Measurements from ENCODE around the gene SRP68. TPM values are rescaled to one million over a fixed set of nuclear protein-coding genes. Genes with fewer than 3 reads are reported as not detected.
"Not testable (repeated sequence)": the region's sequence is repeated elsewhere in the genome, so short reads cannot be mapped to it uniquely, and the experiment has no call there.

Gene SRP68
- total RNA-seq, 2 donors from 2014 or later, result 73.9 to 78.0 TPM

DNA sequence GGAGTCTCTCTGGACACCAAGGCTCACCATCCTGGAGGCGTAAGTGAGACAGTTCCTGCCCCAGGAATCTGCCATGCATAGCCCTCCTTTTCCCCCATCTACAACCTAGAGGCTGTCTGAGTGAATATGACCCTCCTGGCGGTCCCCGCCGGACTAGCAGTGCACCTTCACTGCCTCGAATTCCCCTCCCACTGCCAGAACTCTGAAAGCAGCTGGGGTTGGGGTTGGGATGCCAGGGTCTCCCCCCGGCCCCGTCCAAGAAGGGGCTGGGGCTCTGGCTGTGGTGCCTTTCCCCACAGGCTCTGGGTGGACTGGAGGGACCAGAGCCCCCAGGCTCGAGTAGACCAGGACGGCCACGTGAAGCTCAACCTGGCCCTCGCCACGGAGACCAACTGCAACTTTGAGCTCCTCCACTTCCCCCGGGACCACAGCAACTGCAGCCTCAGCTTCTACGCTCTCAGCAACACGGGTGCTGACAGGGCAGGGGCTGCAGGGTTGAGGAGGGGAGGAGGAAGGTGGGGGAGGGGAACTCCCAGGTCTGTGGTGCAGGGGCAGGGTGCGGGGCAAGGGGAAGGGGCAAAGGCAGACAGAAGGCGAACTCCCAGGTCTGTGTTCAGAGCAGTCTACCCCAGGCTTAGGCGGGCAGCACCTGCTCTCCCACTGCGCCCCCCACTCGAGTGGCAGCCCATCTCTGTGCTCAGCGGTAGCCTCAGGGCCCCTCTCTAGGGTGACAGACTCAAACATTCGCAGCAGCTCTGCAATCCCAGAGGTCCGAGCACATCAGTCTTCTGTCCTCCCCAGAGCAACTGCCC, 7.8 kb upstream of the SRP68 start:
- Mint-ChIP-seq H3K27me3 (ENCODE audit: insufficient read depth) (peaks cover 47% of the 10 kb centered on the region), H3K9me3 (no peaks in the 10 kb centered on the region), H3K4me1 (peaks cover 21% of the 10 kb centered on the region), H3K36me3 (ENCODE audit: low read depth) (peaks cover 18% of the 10 kb centered on the region), H3K27ac (no peak overlapping the region), H3K4me3 (peak overlapping the region; percentile 34)
- peak overlapping the region; percentile 58 for H3K4me3 ChIP-seq (ENCODE audit: low read length)
- H3K27me3 ChIP-seq (ENCODE audit: control insufficient read depth, insufficient read depth, low read length, poor library complexity, severe bottlenecking), result peaks cover 48% of the 10 kb centered on the region
- no peaks in the 10 kb centered on the region for H3K9me3 ChIP-seq (ENCODE audit: control insufficient read depth, low read length)
- TF ChIP-seq, protein P1, sequence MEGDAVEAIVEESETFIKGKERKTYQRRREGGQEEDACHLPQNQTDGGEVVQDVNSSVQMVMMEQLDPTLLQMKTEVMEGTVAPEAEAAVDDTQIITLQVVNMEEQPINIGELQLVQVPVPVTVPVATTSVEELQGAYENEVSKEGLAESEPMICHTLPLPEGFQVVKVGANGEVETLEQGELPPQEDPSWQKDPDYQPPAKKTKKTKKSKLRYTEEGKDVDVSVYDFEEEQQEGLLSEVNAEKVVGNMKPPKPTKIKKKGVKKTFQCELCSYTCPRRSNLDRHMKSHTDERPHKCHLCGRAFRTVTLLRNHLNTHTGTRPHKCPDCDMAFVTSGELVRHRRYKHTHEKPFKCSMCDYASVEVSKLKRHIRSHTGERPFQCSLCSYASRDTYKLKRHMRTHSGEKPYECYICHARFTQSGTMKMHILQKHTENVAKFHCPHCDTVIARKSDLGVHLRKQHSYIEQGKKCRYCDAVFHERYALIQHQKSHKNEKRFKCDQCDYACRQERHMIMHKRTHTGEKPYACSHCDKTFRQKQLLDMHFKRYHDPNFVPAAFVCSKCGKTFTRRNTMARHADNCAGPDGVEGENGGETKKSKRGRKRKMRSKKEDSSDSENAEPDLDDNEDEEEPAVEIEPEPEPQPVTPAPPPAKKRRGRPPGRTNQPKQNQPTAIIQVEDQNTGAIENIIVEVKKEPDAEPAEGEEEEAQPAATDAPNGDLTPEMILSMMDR (conservative IDR thresholded peaks at IDR 0.05), result peak; percentile 61
- peaks cover 29% of the 10 kb centered on the region for H3K36me3 ChIP-seq (ENCODE audit: control insufficient read depth, insufficient read depth, low read length)
- peak; percentile 83 for DNase-seq
- H3K27ac ChIP-seq (ENCODE audit: low read depth, low read length), result no peak overlapping the region
- 22% methylated on average over 13 to 23 of the region's 23 CpGs for WGBS, 2 experiments (ENCODE audit: insufficient coverage in 1 of 2, insufficient read length in 1 of 2)
- H3K9ac ChIP-seq (ENCODE audit: extremely low read depth, low read length, poor library complexity, severe bottlenecking), result no peak overlapping the region
- peaks cover 15% of the 10 kb centered on the region for H3K4me1 ChIP-seq (ENCODE audit: control insufficient read depth, insufficient read depth, low read length)

GRCh38 chr17:76079535-76079955, 7.2 kb upstream of the SRP68 start:
- peaks cover 22% of the 10 kb centered on the region for H3K36me3 ChIP-seq (ENCODE audit: control insufficient read depth, insufficient read depth, low read length)
- H3K27me3 ChIP-seq (ENCODE audit: control insufficient read depth, insufficient read depth, low read length, poor library complexity, severe bottlenecking), result peaks cover 54% of the 10 kb centered on the region
- Mint-ChIP-seq H3K4me1 (peaks cover 24% of the 10 kb centered on the region), H3K9me3 (no peaks in the 10 kb centered on the region), H3K27me3 (ENCODE audit: insufficient read depth) (peaks cover 53% of the 10 kb centered on the region), H3K36me3 (ENCODE audit: low read depth) (peaks cover 12% of the 10 kb centered on the region), H3K27ac (no peak overlapping the region), H3K4me3 (no peak overlapping the region)
- TF ChIP-seq, protein P1 (conservative IDR thresholded peaks at IDR 0.05), result no peak
- DNase-seq, result no peak
- H3K27ac ChIP-seq (ENCODE audit: low read depth, low read length), result no peak overlapping the region
- no peak overlapping the region for H3K9ac ChIP-seq (ENCODE audit: extremely low read depth, low read length, poor library complexity, severe bottlenecking)
- H3K4me1 ChIP-seq (ENCODE audit: control insufficient read depth, insufficient read depth, low read length), result peaks cover 15% of the 10 kb centered on the region
- H3K4me3 ChIP-seq (ENCODE audit: low read length), result peak overlapping the region; percentile 58
- no peaks in the 10 kb centered on the region for H3K9me3 ChIP-seq (ENCODE audit: control insufficient read depth, low read length)
- 43 to 62% methylated on average over 1 to 9 of the region's 9 CpGs for WGBS, 2 experiments (ENCODE audit: insufficient coverage in 1 of 2, insufficient read length in 1 of 2)

DNA sequence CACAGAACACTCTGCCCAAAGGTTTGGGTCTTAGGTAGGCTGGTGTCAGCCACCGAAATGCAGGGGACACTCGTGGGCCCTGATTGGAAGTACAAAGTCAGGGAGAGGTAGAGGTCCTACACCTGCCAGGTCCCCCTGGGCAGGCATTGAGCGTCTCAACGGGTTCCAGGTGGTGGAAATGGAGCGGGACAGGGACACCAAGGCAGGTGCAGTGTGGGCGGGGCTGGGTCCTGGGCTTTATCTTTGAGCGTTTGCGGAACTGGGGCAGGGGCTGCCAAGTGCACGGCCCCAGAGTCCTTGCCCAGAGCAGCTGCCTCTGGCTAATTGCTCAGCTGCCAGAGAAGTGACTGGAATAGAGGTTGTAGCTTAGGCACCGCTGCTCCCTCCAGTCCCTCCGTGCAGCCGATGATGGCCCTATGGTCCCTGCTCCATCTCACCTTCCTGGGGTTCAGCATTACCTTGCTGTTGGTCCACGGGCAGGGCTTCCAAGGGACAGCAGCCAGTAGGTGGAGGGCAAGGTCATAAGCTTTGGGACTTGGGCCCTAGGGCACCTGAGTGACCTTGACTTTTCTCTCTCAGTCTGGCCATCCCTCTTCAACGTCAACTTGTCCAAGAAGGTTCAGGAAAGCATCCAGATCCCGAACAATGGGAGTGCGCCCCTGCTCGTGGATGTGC, 6.7 kb upstream of the SRP68 start, which contains the start of gene ZACN:
Gene ZACN, plus strand, starts transcription at position 323 of the 675 bp plus-strand sequence. Its CDS starts 83 bp downstream, at position 406.
- H3K9me3 Mint-ChIP-seq, result no peaks in the 10 kb centered on the region

GRCh38 chr17:76078370-76078769, 6.1 kb upstream of the SRP68 start:
- not testable (repeated sequence) for H3K4me3 ChIP-seq (ENCODE audit: low read length); H3K9me3 ChIP-seq (ENCODE audit: control insufficient read depth, low read length); H3K9me3 Mint-ChIP-seq; H3K27ac Mint-ChIP-seq; DNase-seq; H3K27ac ChIP-seq (ENCODE audit: low read depth, low read length); H3K9ac ChIP-seq (ENCODE audit: extremely low read depth, low read length, poor library complexity, severe bottlenecking); H3K4me3 Mint-ChIP-seq; H3K36me3 Mint-ChIP-seq (ENCODE audit: low read depth)
- H3K4me1 Mint-ChIP-seq, result peaks cover 24% of the 10 kb centered on the region
- H3K27me3 Mint-ChIP-seq (ENCODE audit: insufficient read depth), result peaks cover 65% of the 10 kb centered on the region
- 86 to 92% methylated on average over 4 to 5 of the region's 5 CpGs for WGBS, 2 experiments (ENCODE audit: insufficient coverage in 1 of 2, insufficient read length in 1 of 2)
- H3K36me3 ChIP-seq (ENCODE audit: control insufficient read depth, insufficient read depth, low read length), result peaks cover 11% of the 10 kb centered on the region
- H3K27me3 ChIP-seq (ENCODE audit: control insufficient read depth, insufficient read depth, low read length, poor library complexity, severe bottlenecking), result peaks cover 66% of the 10 kb centered on the region
- peaks cover 15% of the 10 kb centered on the region for H3K4me1 ChIP-seq (ENCODE audit: control insufficient read depth, insufficient read depth, low read length)

More for the DNA sequence above, 6.7 kb upstream of the SRP68 start, which contains the start of gene ZACN:
- TF ChIP-seq, protein P1 (conservative IDR thresholded peaks at IDR 0.05), result no peak
- Mint-ChIP-seq H3K27ac (no peak within 1 kb of the TSS), H3K4me1 (peaks cover 24% of the 10 kb centered on the region), H3K4me3 (peak within 1 kb of the TSS; percentile 34), H3K27me3 (ENCODE audit: insufficient read depth) (peaks cover 59% of the 10 kb centered on the region), H3K36me3 (ENCODE audit: low read depth) (peaks cover 7% of the 10 kb centered on the region)
- DNase-seq, result no peak
- H3K27me3 ChIP-seq (ENCODE audit: control insufficient read depth, insufficient read depth, low read length, poor library complexity, severe bottlenecking), result peaks cover 60% of the 10 kb centered on the region
- H3K36me3 ChIP-seq (ENCODE audit: control insufficient read depth, insufficient read depth, low read length), result peaks cover 17% of the 10 kb centered on the region
- peaks cover 15% of the 10 kb centered on the region for H3K4me1 ChIP-seq (ENCODE audit: control insufficient read depth, insufficient read depth, low read length)
- H3K27ac ChIP-seq (ENCODE audit: low read depth, low read length), result no peak within 1 kb of the TSS
- H3K9me3 ChIP-seq (ENCODE audit: control insufficient read depth, low read length), result no peaks in the 10 kb centered on the region
- peak within 1 kb of the TSS; percentile 58 for H3K4me3 ChIP-seq (ENCODE audit: low read length)
- 85% methylated on average over 13 to 17 of the region's 17 CpGs for WGBS, 2 experiments (ENCODE audit: insufficient coverage in 1 of 2, insufficient read length in 1 of 2)
- H3K9ac ChIP-seq (ENCODE audit: extremely low read depth, low read length, poor library complexity, severe bottlenecking), result no peak within 1 kb of the TSS

All from endodermal cell (in vitro differentiated cells).